GM12892 (cell line): ENCODE measurements around the gene LYRM1.
"Not testable (repeated sequence)": the region's sequence is repeated elsewhere in the genome, so short reads cannot be mapped to it uniquely, and the experiment has no call there.

Source experiments
- POLR2A ChIP-seq: IDR thresholded peaks from 2 replicates; pipeline ENCODE4 v1.6.1; 2011; ENCODE audit warnings: low read depth, low read length, control low read depth
- POLR2AphosphoS5 ChIP-seq: IDR thresholded peaks from 2 replicates; pipeline ENCODE4 v1.6.1; 2011; ENCODE audit warnings: low read depth, low read length, control low read depth

DNA sequence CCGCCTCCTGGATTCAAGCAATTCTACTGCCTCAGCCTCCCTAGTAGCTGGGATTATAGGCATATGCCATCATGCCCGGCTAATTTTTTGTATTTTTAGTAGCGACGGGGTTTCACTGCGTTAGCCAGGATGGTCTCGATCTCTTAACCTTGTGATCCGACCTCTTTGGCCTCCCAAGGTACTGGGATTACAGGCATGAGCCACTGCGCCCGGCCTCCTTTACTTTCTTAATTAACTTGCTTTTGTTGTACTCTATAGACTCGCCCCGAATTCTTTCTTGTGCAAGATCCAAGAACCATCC, 45.0 kb downstream of the LYRM1 start:
- TF ChIP-seq POLR2AphosphoS5, POLR2A: not testable (repeated sequence)
